Body of pancreas (tissue), 4 donors: ENCODE data around the gene FAM193B.
"Not testable (repeated sequence)": the region's sequence is repeated elsewhere in the genome, so short reads cannot be mapped to it uniquely, and the experiment has no call there.

Experiments
- POLR2A ChIP-seq, 3 donors: fragments of 450-650 bp; IDR thresholded peaks; one replicate each; pipeline ENCODE4 v1.6.1; 2016; ENCODE audit warnings: antibody characterized with exemption in 3 of 3, mild to moderate bottlenecking in 2 of 3
- TF ChIP-seq, protein P1 (sequence below), 7 experiments: fragments of 450-650 bp in 4 of 7; fragments of 200-600 bp in 3 of 7; sonication (generic) in 3 of 7; IDR thresholded peaks; one replicate each; pipeline ENCODE4 v1.5.1; 2016 to 2019; ENCODE audit warnings: antibody characterized with exemption in 7 of 7

DNA sequence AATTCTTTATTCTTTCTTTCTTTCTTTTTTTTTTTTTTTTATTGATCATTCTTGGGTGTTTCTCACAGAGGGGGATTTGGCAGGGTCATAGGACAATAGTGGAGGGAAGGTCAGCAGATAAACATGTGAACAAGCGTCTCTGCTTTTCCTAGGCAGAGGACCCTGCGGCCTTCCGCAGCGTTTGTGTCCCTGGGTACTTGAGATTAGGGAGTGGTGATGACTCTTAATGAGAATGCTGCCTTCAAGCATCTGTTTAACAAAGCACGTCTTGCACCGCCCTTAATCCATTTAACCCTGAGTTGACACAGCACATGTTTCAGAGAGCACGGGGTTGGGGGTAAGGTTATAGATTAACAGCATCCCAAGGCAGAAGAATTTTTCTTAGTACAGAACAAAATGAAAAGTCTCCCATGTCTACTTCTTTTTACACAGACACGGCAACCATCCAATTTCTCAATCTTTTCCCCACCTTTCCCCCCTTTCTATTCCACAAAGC, 5.1 kb upstream of the FAM193B start:
- TF ChIP-seq, protein P1, sequence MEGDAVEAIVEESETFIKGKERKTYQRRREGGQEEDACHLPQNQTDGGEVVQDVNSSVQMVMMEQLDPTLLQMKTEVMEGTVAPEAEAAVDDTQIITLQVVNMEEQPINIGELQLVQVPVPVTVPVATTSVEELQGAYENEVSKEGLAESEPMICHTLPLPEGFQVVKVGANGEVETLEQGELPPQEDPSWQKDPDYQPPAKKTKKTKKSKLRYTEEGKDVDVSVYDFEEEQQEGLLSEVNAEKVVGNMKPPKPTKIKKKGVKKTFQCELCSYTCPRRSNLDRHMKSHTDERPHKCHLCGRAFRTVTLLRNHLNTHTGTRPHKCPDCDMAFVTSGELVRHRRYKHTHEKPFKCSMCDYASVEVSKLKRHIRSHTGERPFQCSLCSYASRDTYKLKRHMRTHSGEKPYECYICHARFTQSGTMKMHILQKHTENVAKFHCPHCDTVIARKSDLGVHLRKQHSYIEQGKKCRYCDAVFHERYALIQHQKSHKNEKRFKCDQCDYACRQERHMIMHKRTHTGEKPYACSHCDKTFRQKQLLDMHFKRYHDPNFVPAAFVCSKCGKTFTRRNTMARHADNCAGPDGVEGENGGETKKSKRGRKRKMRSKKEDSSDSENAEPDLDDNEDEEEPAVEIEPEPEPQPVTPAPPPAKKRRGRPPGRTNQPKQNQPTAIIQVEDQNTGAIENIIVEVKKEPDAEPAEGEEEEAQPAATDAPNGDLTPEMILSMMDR (IDR thresholded peaks at IDR 0.05) = not testable (repeated sequence)
- not testable (repeated sequence) for TF ChIP-seq POLR2A (IDR thresholded peaks at IDR 0.05)
